GM13976 (cell line): ENCODE results near the gene DYNLL2.

Source experiments
- DNase-seq: peaks from one replicate; pipeline ENCODE4 v3.0.0; 2012; ENCODE audit warnings: low spot score
- CTCF ChIP-seq: IDR thresholded peaks from 2 replicates; pipeline ENCODE4 v1.5.1; 2012; ENCODE audit warnings: borderline replicate concordance, mild to moderate bottlenecking; ENCODE audit not compliant: insufficient read depth; ENCODE audit errors: extremely low read depth, missing control alignments, control extremely low read depth
- in situ Hi-C: fragments of 300-500 bp; cut with MboI; formaldehyde crosslinking; loops from one replicate; pipeline ENCODE4 v1.12.0; 2022; ENCODE audit warnings: low sequenced_read_pairs, mixed read lengths, inconsistent platforms; ENCODE audit not compliant: unreplicated experiment

DYNLL2 gene

GRCh38 chr17:58111676-58112075, 28.5 kb downstream of the DYNLL2 start:
- DNase-seq = no peak
- in situ Hi-C loops = loop anchor here (10.0 kb wide), 2 partner anchors 117 to 257 kb away; partner anchors contain the start of gene MRPS23

GRCh38 chr17:58112970-58113631, 29.9 kb downstream of the DYNLL2 start:
- in situ Hi-C loops = loop anchor here (10.0 kb wide), 2 partner anchors 118 to 258 kb away; partner anchors contain the start of gene MRPS23
- peak; percentile 72 for DNase-seq
- peak; percentile 89 for TF ChIP-seq CTCF

More at GRCh38 chr17:58111676-58112075, 28.5 kb downstream of the DYNLL2 start:
- TF ChIP-seq CTCF = no peak

- TF ChIP-seq CTCF = no peak
- DNase-seq = no peak
- in situ Hi-C loops = loop anchor here (10.0 kb wide), 2 partner anchors 119 to 259 kb away; partner anchors contain the start of gene MRPS23
Measured at GRCh38 chr17:58113947-58114346, 30.7 kb downstream of the DYNLL2 start.

- no peak for TF ChIP-seq CTCF
- no peak for DNase-seq
- in situ Hi-C loops = loop anchor here (10.0 kb wide), 2 partner anchors 123 to 263 kb away; partner anchors contain the start of gene MRPS23
Measured at GRCh38 chr17:58117382-58117781, 34.2 kb downstream of the DYNLL2 start.

GRCh38 chr17:58119491-58119890, 36.3 kb downstream of the DYNLL2 start:
- in situ Hi-C loops = loop anchor here (10.0 kb wide), 2 partner anchors 125 to 265 kb away; partner anchors contain the start of gene MRPS23

More at GRCh38 chr17:58119491-58119890, 36.3 kb downstream of the DYNLL2 start:
- DNase-seq = no peak
- TF ChIP-seq CTCF = no peak
